ENCODE results near the gene ABCC1. TPM values are rescaled to one million over a fixed set of nuclear protein-coding genes. Genes with fewer than 3 reads are reported as not detected.

The ABCC1 gene
- total RNA-seq, 1 experiment from 2014 or later = 139 TPM

- Histone ChIP-seq H3K4me1 (replicated peaks; ENCODE audit: insufficient read depth) (no peaks in the 10 kb centered on the region), H3K4me3 (no peak overlapping the region), H3K27ac (no peak overlapping the region), H3K27me3 (ENCODE audit: insufficient read depth, low read depth) (no peaks in the 10 kb centered on the region), H2AFZ (no peak overlapping the region), H3K9me3 (ENCODE audit: insufficient read depth, low read depth) (no peaks in the 10 kb centered on the region), H3K79me2 (ENCODE audit: low read depth) (no peaks in the 10 kb centered on the region), H4K20me1 (ENCODE audit: insufficient read depth) (no peaks in the 10 kb centered on the region), H3F3A (ENCODE audit: insufficient read depth, low read depth) (no peaks in the 10 kb centered on the region), H3K4me2 (no peak overlapping the region), H3K36me3 (ENCODE audit: low read depth) (no peaks in the 10 kb centered on the region), H3K9me2 (ENCODE audit: insufficient read depth) (no peaks in the 10 kb centered on the region)
- BruUV-seq (replicated peaks) = no TSS peak
- CTCF ChIA-PET = no interaction called here
- POLR2A ChIA-PET (ENCODE audit: unreplicated experiment) = no interaction called here
- TF ChIP-seq CTCF (conservative IDR thresholded peaks at IDR 0.05) (no peak; the same call in 1 of the 2 replicates), EZH2 (IDR thresholded peaks at IDR 0.05; ENCODE audit: low read depth) (no peak)
- no peak for DNase-seq
- intact Hi-C loops (cut with micrococcal nuclease; ENCODE audit: unreplicated experiment) = no loop called here
These were observed 234.1 kb downstream of the ABCC1 start for GRCh38 chr16:16183562-16183961.

DNA sequence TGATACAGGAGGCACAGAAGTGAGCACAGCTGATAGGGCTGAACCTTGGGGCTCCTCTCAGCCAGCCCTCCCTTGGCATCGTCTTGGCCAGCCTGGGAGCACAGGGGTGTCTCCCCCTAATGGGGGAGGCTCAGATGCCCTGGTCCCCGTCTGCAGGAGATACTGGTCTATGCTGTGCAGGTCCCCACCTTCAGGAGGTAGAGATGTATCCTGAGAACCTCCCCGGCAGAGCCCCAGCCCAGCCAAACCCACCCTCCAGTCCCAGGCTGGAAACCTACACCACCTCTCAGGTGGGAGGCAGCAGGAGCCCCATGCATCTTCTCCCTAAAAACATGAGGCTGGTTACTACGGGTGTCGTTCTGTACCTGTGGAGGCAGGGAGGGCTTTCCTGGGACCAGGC is 235.2 kb downstream of the ABCC1 start:
- BruUV-seq (replicated peaks) = no TSS peak
- H3F3A ChIP-seq (ENCODE audit: insufficient read depth, low read depth) = no peaks in the 10 kb centered on the region
- no peak overlapping the region for H2AFZ ChIP-seq
- no peak overlapping the region for H3K4me3 ChIP-seq
- ChIA-PET POLR2A (ENCODE audit: unreplicated experiment) (no interaction called here), CTCF (no interaction called here)
- H3K9me2 ChIP-seq (ENCODE audit: insufficient read depth) = no peaks in the 10 kb centered on the region
- H3K79me2 ChIP-seq (ENCODE audit: low read depth) = no peaks in the 10 kb centered on the region
- H3K4me1 ChIP-seq (replicated peaks; ENCODE audit: insufficient read depth) = no peaks in the 10 kb centered on the region
- no peak for DNase-seq
- H3K27me3 ChIP-seq (ENCODE audit: insufficient read depth, low read depth) = no peaks in the 10 kb centered on the region
- TF ChIP-seq EZH2 (IDR thresholded peaks at IDR 0.05; ENCODE audit: low read depth) (no peak), CTCF (conservative IDR thresholded peaks at IDR 0.05) (no peak)
- no peaks in the 10 kb centered on the region for H3K36me3 ChIP-seq (ENCODE audit: low read depth)
- H4K20me1 ChIP-seq (ENCODE audit: insufficient read depth) = no peaks in the 10 kb centered on the region
- no peak overlapping the region for H3K4me2 ChIP-seq
- no peaks in the 10 kb centered on the region for H3K9me3 ChIP-seq (ENCODE audit: insufficient read depth, low read depth)
- H3K27ac ChIP-seq = no peak overlapping the region
- intact Hi-C loops (cut with micrococcal nuclease; ENCODE audit: unreplicated experiment) = no loop called here

DNA sequence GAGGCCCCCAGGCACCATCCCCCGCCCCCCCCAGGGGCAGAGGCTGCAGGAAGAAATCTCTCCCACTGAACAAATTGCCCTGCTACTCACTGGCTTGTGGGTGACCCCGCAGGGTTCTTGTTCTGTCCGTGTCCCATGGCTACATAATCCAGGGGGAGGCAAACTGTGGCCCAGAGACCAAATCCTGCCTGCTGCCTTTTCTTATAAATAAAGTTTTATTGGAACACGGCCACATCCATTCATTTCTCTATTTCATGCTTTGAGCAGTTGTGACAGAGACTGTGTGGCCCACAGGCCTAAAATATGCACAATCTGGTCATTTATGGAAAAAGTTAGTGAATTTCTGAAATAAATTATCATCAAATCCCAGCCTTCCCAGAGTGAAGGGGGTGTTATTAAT is 235.7 kb downstream of the ABCC1 start:
- Histone ChIP-seq H3K27me3 (ENCODE audit: insufficient read depth, low read depth) (no peaks in the 10 kb centered on the region), H3F3A (ENCODE audit: insufficient read depth, low read depth) (no peaks in the 10 kb centered on the region), H2AFZ (no peak overlapping the region), H3K36me3 (ENCODE audit: low read depth) (no peaks in the 10 kb centered on the region), H3K4me2 (no peak overlapping the region), H3K4me3 (no peak overlapping the region), H3K4me1 (replicated peaks; ENCODE audit: insufficient read depth) (no peaks in the 10 kb centered on the region), H3K27ac (no peak overlapping the region), H3K9me3 (ENCODE audit: insufficient read depth, low read depth) (no peaks in the 10 kb centered on the region), H3K9me2 (ENCODE audit: insufficient read depth) (no peaks in the 10 kb centered on the region), H3K79me2 (ENCODE audit: low read depth) (no peaks in the 10 kb centered on the region), H4K20me1 (ENCODE audit: insufficient read depth) (no peaks in the 10 kb centered on the region)
- BruUV-seq (replicated peaks) = no TSS peak
- intact Hi-C loops (cut with micrococcal nuclease; ENCODE audit: unreplicated experiment) = no loop called here
- no peak for DNase-seq
- no peak for TF ChIP-seq CTCF (conservative IDR thresholded peaks at IDR 0.05)
- TF ChIP-seq EZH2 (IDR thresholded peaks at IDR 0.05; ENCODE audit: low read depth) = no peak
- ChIA-PET CTCF (no interaction called here), POLR2A (ENCODE audit: unreplicated experiment) (no interaction called here)
